Liver (tissue), 3 donors: Measurements from ENCODE around the gene CNOT4.

Source experiments
- FOXA1 ChIP-seq: IDR thresholded peaks from 2 replicates; pipeline ENCODE4 v1.6.1; 2016; ENCODE audit warnings: antibody characterized with exemption
- GABPA ChIP-seq, 2 donors: IDR thresholded peaks in 1 of 2; conservative IDR thresholded peaks in 1 of 2; 2 replicates each; pipeline ENCODE4 v1.6.1; 2016; ENCODE audit warnings: antibody characterized with exemption in 2 of 2, mild to moderate bottlenecking in 1 of 2, moderate library complexity in 1 of 2
- JUND ChIP-seq, 2 donors: IDR thresholded peaks; 2 replicates each; pipeline ENCODE4 v1.6.1; 2016; ENCODE audit warnings: antibody characterized with exemption in 2 of 2
- RAD21 ChIP-seq, 2 donors: IDR thresholded peaks; 2 replicates each; pipeline ENCODE4 v1.6.1; 2016; ENCODE audit warnings: antibody characterized with exemption in 2 of 2, mild to moderate bottlenecking in 2 of 2
- SP1 ChIP-seq: IDR thresholded peaks from 2 replicates; pipeline ENCODE4 v1.6.1; 2018; ENCODE audit warnings: antibody characterized with exemption, mild to moderate bottlenecking
- TAF1 ChIP-seq: conservative IDR thresholded peaks from 2 replicates; pipeline ENCODE4 v1.6.1; 2016; ENCODE audit warnings: antibody characterized with exemption, mild to moderate bottlenecking
- YY1 ChIP-seq: IDR thresholded peaks from 2 replicates; pipeline ENCODE4 v1.6.1; 2016; ENCODE audit warnings: antibody characterized with exemption, mild to moderate bottlenecking
- TF ChIP-seq, protein P1 (sequence below): fragments of 150-350 bp; IDR thresholded peaks from 2 replicates; pipeline ENCODE4 v1.5.1; 2017; ENCODE audit warnings: improper control_type of control experiment, low read depth, low read length; ENCODE audit not compliant: missing input control
- TF ChIP-seq, protein P2 (sequence below): IDR thresholded peaks from 2 replicates; pipeline ENCODE4 v1.6.1; 2016; ENCODE audit warnings: antibody characterized with exemption
- TF ChIP-seq, protein P3 (sequence below): IDR thresholded peaks from 2 replicates; pipeline ENCODE4 v1.6.1; 2016; ENCODE audit warnings: antibody characterized with exemption
- TF ChIP-seq, protein P4 (sequence below): IDR thresholded peaks from 2 replicates; pipeline ENCODE4 v1.6.1; 2016; ENCODE audit warnings: antibody characterized with exemption
- donor health status: healthy.
- donor health status: healthy.

DNA sequence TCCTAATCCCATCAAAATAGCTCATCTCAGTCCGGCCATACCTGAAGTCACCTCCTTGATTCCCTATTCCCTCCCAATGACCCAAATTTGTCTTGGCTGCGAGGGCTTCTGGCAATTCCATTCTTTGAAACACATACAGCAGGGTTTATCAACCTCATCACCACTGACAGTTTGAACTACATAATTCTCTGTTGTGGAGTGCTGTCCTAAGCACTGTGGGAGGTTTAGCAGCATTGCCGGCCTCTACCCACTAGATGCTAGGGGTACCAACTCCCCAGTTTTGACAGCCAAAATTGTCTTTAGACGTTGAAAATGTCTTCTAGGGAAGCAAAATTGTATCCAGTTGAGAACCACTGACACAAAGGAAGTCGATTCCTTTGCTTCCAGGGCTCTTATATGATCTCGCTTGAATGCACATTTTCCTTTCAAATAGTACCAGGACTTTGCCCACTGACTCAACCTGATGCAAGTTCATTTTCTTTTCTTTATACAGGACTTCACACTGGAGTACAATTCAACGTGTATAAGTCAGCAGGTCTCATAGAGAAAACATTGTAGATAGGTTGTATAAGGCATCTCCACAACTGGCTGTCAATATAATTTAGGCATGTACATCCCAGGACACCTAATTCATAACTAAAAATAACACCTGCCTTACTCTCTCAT lies 142.9 kb downstream of the CNOT4 start:
- TF ChIP-seq, protein P1, sequence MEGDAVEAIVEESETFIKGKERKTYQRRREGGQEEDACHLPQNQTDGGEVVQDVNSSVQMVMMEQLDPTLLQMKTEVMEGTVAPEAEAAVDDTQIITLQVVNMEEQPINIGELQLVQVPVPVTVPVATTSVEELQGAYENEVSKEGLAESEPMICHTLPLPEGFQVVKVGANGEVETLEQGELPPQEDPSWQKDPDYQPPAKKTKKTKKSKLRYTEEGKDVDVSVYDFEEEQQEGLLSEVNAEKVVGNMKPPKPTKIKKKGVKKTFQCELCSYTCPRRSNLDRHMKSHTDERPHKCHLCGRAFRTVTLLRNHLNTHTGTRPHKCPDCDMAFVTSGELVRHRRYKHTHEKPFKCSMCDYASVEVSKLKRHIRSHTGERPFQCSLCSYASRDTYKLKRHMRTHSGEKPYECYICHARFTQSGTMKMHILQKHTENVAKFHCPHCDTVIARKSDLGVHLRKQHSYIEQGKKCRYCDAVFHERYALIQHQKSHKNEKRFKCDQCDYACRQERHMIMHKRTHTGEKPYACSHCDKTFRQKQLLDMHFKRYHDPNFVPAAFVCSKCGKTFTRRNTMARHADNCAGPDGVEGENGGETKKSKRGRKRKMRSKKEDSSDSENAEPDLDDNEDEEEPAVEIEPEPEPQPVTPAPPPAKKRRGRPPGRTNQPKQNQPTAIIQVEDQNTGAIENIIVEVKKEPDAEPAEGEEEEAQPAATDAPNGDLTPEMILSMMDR = no peak
- TF ChIP-seq FOXA1 = no peak
- TF ChIP-seq TAF1 = no peak
- TF ChIP-seq, protein P2, sequence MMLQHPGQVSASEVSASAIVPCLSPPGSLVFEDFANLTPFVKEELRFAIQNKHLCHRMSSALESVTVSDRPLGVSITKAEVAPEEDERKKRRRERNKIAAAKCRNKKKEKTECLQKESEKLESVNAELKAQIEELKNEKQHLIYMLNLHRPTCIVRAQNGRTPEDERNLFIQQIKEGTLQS = no peak
- TF ChIP-seq SP1 = no peak
- no peak for TF ChIP-seq JUND (IDR thresholded peaks at IDR 0.05)
- TF ChIP-seq, protein P3, sequence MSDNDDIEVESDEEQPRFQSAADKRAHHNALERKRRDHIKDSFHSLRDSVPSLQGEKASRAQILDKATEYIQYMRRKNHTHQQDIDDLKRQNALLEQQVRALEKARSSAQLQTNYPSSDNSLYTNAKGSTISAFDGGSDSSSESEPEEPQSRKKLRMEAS = no peak
- no peak for TF ChIP-seq YY1
- TF ChIP-seq RAD21 (IDR thresholded peaks at IDR 0.05) = no peak
- TF ChIP-seq, protein P4, sequence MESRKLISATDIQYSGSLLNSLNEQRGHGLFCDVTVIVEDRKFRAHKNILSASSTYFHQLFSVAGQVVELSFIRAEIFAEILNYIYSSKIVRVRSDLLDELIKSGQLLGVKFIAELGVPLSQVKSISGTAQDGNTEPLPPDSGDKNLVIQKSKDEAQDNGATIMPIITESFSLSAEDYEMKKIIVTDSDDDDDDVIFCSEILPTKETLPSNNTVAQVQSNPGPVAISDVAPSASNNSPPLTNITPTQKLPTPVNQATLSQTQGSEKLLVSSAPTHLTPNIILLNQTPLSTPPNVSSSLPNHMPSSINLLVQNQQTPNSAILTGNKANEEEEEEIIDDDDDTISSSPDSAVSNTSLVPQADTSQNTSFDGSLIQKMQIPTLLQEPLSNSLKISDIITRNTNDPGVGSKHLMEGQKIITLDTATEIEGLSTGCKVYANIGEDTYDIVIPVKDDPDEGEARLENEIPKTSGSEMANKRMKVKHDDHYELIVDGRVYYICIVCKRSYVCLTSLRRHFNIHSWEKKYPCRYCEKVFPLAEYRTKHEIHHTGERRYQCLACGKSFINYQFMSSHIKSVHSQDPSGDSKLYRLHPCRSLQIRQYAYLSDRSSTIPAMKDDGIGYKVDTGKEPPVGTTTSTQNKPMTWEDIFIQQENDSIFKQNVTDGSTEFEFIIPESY = no peak
- no peak for TF ChIP-seq GABPA (IDR thresholded peaks at IDR 0.05 in 1 of 2, conservative IDR thresholded peaks at IDR 0.05 in 1 of 2)
